T-helper 2 cell treated with Interferon-gamma antibody and Interleukin-4, amounts not matched to agents 100 ng/mL and 5 ng/mL, for 36 hours (primary cell): Measurements from ENCODE around the gene P2RX1. TPM values are rescaled to one million over a fixed set of nuclear protein-coding genes. Genes with fewer than 3 reads are reported as not detected.

Experiments used
- intact Hi-C: fragments of 100-400 bp; cut with micrococcal nuclease; formaldehyde crosslinking; loops from one replicate; pipeline ENCODE4 v1.15.1; 2023
- total RNA-seq: library from RNA; stranded (reverse); gene quantifications from 2 replicates; pipeline ENCODE4 v1.2.3, GENCODE V29; 2022

P2RX1 gene
- total RNA-seq, 1 donor from 2014 or later: 2.0 TPM

DNA sequence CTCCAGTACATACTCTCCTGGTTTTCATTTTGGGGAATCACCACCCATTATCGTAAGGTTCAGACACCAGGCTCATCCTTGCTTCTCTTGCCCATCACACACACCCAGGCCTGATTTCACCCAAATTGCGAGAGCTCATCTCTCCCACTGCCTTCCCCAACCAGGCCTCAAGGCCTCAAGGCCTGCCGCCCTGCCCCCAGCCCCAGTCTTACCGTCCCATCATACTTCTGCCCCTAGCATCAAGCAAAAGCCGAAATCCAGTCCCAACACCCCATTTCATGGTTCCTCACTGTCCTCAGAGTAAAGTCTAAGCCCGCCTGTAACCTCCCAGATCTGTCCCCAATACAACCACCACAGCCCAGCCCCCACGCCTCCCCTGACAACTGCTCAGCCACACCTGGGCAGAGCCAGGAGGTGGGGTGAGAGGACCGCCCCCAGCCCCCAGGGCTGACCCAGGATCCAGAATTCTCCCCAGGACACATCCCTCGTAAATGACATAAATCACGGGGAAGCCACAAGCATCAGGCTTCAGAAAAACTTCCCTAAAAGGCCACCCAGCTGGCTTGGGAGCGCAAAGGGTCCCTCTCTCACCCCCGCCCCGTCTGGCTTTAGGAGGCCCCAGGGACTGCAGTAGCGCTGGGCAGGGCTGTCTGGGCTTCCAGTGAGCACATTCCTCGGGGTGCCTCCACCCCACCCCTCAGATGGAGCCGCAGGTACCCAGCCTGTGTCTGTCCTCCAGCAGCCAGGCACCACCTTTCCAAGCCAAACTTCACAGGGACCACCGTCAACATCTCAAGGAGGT is 9.6 kb upstream of the P2RX1 start:
- intact Hi-C loops: no loop called here

GRCh38 chr17:3924512-3925350 is 8.5 kb upstream of the P2RX1 start:
- intact Hi-C loops: no loop called here

GRCh38 chr17:3923466-3924190 is 7.4 kb upstream of the P2RX1 start:
- intact Hi-C loops: no loop called here

DNA sequence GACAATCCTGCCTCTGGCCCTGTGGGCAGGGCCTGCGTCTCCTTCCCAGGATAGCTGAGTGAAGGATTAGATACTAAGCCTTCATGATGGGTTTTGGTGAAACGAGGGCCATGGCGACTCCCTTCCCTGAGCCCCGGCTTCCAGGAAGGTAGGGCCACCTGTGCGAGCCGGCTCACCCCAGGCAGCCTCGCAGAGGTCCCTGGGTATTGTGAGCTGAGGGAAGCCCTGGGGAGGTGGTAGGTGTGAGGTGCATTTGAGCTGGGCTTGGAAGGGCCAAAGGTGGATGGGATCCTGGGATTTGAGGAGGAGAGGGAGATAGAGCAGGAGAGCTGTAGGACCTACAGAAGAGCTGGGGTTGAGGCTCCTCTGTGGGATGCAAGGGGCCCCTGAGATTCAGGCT is 6.5 kb upstream of the P2RX1 start:
- intact Hi-C loops: no loop called here

DNA sequence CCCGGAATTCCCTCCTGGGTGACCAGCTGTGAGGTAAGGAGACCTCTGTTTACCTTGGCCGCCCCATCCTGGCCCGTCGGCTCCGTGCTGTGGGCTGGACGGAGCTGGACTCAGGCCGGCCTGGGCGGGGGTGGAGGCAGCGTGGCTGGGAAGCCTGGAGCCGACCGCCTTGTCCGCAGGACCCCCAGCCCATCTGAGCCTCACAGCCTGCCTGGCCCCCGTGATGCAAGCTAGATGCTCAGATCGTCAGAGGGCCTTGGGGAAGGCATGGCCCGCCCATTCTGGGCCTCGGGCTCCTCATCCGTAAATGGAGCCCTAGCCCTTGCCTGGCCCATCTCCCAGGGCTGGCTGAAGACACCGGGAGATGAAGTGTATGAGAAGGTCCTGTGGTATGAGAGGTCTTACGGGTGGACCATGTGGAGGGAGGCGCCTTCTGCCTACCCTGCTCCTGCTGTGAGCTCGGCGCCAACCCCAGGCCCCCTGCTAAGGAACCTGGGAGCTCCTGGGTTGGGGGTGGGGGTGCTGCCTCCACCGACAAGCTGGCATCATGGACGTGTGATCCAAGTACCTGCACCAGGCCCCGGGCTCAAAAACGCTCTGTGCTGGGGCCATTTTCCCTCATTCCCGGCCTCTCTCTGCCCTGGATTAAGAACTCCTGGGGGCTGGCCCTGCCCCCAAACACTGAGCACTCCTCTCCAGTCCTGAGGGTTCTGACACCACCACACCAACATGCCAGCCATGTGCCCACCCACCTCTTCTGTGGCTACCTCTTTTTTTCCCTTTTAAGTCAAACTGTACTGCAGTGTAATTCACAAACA is 5.4 kb upstream of the P2RX1 start:
- intact Hi-C loops: no loop called here

GRCh38 chr17:3921006-3921405 is 4.7 kb upstream of the P2RX1 start:
- intact Hi-C loops: no loop called here

- intact Hi-C loops: loop anchor here (5.0 kb wide), 1 partner anchor 43 kb away; the partner anchor contains the start of gene ATP2A3
These were observed 2.9 kb upstream of the P2RX1 start for GRCh38 chr17:3919123-3919624.

GRCh38 chr17:3918372-3919122 is 2.3 kb upstream of the P2RX1 start:
- intact Hi-C loops: loop anchor here (5.0 kb wide), 1 partner anchor 44 kb away; the partner anchor contains the start of gene ATP2A3

- intact Hi-C loops: loop anchor here (5.0 kb wide), 1 partner anchor 45 kb away; the partner anchor contains the start of gene ATP2A3
These were observed 1.2 kb upstream of the P2RX1 start for GRCh38 chr17:3917391-3917931.

- intact Hi-C loops: loop anchor here (5.0 kb wide), 1 partner anchor 45 kb away; the partner anchor contains the start of gene ATP2A3
These were observed 560 bp upstream of the P2RX1 start for GRCh38 chr17:3916825-3917224.

DNA sequence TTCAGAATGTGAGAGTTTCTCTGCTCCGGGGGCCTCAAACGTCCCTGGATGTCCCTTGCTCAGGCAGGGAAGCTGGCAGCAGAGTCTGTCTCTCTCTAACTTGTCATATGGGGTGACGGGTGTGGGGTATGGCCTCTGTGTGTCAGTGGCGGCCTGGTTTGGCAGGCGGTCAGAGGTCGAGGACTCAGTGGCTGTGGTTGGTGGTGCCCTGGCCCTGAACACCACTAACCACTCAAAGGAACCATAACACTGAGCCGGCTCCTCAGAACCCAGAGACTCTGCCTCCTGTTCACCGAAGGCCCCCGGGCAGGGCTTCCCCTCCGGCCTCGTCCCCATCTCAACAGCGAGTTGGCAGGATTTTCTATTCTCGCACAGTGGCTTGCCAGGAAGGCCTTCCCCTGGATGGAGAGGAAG is 677 bp downstream of the P2RX1 start:
- intact Hi-C loops: loop anchor here (2.0 to 5.0 kb wide), 2 partner anchors 47 to 159 kb away; partner anchors contain the start of gene ATP2A3

DNA sequence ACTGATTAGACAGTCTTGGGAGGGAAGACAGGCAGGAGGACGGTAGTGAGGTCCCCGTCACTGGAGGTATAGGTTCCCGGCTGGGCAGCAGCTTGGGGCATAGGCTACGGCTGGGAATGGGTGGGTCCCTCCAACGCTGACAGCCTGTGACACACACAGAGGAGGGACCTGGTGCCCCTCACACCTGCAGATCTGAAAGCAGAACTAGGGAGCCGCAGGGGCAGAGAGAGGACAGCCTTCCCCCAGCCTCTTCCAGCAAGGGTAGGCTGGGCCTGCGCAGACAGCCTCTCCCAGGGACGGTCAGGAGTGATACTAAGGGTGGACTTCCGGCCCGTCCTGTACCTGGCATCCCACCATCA is 2.0 kb downstream of the P2RX1 start:
- intact Hi-C loops: loop anchor here (1.0 to 2.0 kb wide), 2 partner anchors 90 to 161 kb away; no protein-coding TSS in a partner anchor

- intact Hi-C loops: loop anchor here (1.0 to 2.0 kb wide), 2 partner anchors 91 to 161 kb away; no protein-coding TSS in a partner anchor
These were observed 2.5 kb downstream of the P2RX1 start for GRCh38 chr17:3913531-3914311.

- intact Hi-C loops: no loop called here
These were observed 3.4 kb downstream of the P2RX1 start for GRCh38 chr17:3912827-3913226.

GRCh38 chr17:3911271-3912053 is 4.8 kb downstream of the P2RX1 start:
- intact Hi-C loops: no loop called here

- intact Hi-C loops: no loop called here
These were observed 5.6 kb downstream of the P2RX1 start for GRCh38 chr17:3910420-3911270.

GRCh38 chr17:3909257-3909656 is 7.0 kb downstream of the P2RX1 start:
- intact Hi-C loops: no loop called here
